SK-N-SH (cell line): ENCODE results near the gene FAM47E.

ENCODE experiments used
- EP300 ChIP-seq, 2 experiments: IDR thresholded peaks; 2 replicates each; pipeline versions ENCODE4 v1.4.0 to v1.6.1; 2012; ENCODE audit warnings: borderline replicate concordance in 1 of 2, low read depth in 1 of 2, low read length in 1 of 2
- FOSL2 ChIP-seq: IDR thresholded peaks from 2 replicates; pipeline ENCODE4 v1.4.0; 2012; ENCODE audit warnings: low read depth, mild to moderate bottlenecking, moderate library complexity, borderline replicate concordance
- FOXJ3 ChIP-seq: sonication (generic); formaldehyde crosslinking; IDR thresholded peaks from 2 replicates; pipeline ENCODE4 v1.5.1; 2020; ENCODE audit warnings: mild to moderate bottlenecking, missing genetic modification reagents
- GABPA ChIP-seq: IDR thresholded peaks from 2 replicates; pipeline ENCODE4 v1.4.0; 2012; ENCODE audit warnings: low read depth, mild to moderate bottlenecking
- MXI1 ChIP-seq: IDR thresholded peaks from 2 replicates; pipeline ENCODE4 v1.6.1; 2012; ENCODE audit warnings: mild to moderate bottlenecking, low read depth, low read length, improper control_type of control experiment
- POLR2AphosphoS5 ChIP-seq: IDR thresholded peaks from 2 replicates; pipeline ENCODE4 v1.6.1; 2012; ENCODE audit warnings: low read depth, low read length
- RAD21 ChIP-seq: IDR thresholded peaks from 2 replicates; pipeline ENCODE4 v1.6.1; 2012; ENCODE audit warnings: mild to moderate bottlenecking, low read length
- SMC3 ChIP-seq: IDR thresholded peaks from 2 replicates; pipeline ENCODE4 v1.6.1; 2012; ENCODE audit warnings: low read depth, low read length, improper control_type of control experiment
- TAF1 ChIP-seq: IDR thresholded peaks from 2 replicates; pipeline ENCODE4 v1.6.1; 2012; ENCODE audit warnings: low read depth, mild to moderate bottlenecking, low read length, moderate library complexity, borderline replicate concordance
- TEAD4 ChIP-seq: IDR thresholded peaks from 2 replicates; pipeline ENCODE4 v1.4.0; 2012; ENCODE audit warnings: mild to moderate bottlenecking, borderline replicate concordance; ENCODE audit not compliant: insufficient read depth
- YY1 ChIP-seq: IDR thresholded peaks from 2 replicates; pipeline ENCODE4 v1.4.0; 2012; ENCODE audit warnings: low read depth, mild to moderate bottlenecking
- TF ChIP-seq, protein P1 (sequence below): fragments of 200-600 bp; sonication (generic); IDR thresholded peaks from 2 replicates; pipeline ENCODE4 v1.6.1; 2017; ENCODE audit warnings: antibody characterized with exemption, mild to moderate bottlenecking, moderate library complexity
- TF ChIP-seq, protein P2 (sequence below): IDR thresholded peaks from 2 replicates; pipeline ENCODE4 v1.4.0; 2012; ENCODE audit warnings: low read depth
- TF ChIP-seq, protein P3 (sequence below): IDR thresholded peaks from 2 replicates; pipeline ENCODE4 v1.6.1; 2012; ENCODE audit warnings: mild to moderate bottlenecking, low read depth, low read length, moderate library complexity

DNA sequence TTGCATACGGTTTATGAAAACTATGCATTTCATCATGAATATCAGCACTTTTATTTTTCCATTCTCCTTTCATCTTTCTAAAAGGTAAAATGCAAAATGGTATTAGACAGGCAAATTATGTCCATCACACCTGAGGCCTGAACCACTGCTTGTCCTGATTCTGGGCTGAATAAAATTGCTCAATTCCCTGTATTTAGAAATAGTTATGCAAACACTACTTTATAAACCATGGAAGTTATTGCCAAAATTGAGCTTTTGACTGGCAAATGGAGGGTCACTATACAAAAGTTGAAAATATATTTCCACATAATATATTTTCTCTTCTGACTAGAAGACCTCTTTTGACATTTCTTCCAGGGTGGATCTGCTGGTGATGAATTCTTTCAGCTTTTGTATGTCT, 21.1 kb downstream of the FAM47E start:
- TF ChIP-seq, protein P1, sequence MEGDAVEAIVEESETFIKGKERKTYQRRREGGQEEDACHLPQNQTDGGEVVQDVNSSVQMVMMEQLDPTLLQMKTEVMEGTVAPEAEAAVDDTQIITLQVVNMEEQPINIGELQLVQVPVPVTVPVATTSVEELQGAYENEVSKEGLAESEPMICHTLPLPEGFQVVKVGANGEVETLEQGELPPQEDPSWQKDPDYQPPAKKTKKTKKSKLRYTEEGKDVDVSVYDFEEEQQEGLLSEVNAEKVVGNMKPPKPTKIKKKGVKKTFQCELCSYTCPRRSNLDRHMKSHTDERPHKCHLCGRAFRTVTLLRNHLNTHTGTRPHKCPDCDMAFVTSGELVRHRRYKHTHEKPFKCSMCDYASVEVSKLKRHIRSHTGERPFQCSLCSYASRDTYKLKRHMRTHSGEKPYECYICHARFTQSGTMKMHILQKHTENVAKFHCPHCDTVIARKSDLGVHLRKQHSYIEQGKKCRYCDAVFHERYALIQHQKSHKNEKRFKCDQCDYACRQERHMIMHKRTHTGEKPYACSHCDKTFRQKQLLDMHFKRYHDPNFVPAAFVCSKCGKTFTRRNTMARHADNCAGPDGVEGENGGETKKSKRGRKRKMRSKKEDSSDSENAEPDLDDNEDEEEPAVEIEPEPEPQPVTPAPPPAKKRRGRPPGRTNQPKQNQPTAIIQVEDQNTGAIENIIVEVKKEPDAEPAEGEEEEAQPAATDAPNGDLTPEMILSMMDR: no peak
- no peak for TF ChIP-seq RAD21
- no peak for TF ChIP-seq EP300 (IDR thresholded peaks at IDR 0.05; ENCODE audit: borderline replicate concordance in 1 of 2, low read depth in 1 of 2, low read length in 1 of 2)
- TF ChIP-seq FOSL2: no peak
- TF ChIP-seq, protein P2, sequence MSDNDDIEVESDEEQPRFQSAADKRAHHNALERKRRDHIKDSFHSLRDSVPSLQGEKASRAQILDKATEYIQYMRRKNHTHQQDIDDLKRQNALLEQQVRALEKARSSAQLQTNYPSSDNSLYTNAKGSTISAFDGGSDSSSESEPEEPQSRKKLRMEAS: no peak
- TF ChIP-seq, protein P3, sequence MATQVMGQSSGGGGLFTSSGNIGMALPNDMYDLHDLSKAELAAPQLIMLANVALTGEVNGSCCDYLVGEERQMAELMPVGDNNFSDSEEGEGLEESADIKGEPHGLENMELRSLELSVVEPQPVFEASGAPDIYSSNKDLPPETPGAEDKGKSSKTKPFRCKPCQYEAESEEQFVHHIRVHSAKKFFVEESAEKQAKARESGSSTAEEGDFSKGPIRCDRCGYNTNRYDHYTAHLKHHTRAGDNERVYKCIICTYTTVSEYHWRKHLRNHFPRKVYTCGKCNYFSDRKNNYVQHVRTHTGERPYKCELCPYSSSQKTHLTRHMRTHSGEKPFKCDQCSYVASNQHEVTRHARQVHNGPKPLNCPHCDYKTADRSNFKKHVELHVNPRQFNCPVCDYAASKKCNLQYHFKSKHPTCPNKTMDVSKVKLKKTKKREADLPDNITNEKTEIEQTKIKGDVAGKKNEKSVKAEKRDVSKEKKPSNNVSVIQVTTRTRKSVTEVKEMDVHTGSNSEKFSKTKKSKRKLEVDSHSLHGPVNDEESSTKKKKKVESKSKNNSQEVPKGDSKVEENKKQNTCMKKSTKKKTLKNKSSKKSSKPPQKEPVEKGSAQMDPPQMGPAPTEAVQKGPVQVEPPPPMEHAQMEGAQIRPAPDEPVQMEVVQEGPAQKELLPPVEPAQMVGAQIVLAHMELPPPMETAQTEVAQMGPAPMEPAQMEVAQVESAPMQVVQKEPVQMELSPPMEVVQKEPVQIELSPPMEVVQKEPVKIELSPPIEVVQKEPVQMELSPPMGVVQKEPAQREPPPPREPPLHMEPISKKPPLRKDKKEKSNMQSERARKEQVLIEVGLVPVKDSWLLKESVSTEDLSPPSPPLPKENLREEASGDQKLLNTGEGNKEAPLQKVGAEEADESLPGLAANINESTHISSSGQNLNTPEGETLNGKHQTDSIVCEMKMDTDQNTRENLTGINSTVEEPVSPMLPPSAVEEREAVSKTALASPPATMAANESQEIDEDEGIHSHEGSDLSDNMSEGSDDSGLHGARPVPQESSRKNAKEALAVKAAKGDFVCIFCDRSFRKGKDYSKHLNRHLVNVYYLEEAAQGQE: no peak
- no peak for TF ChIP-seq GABPA
- no peak for TF ChIP-seq SMC3
- no peak for TF ChIP-seq YY1
- TF ChIP-seq POLR2AphosphoS5: no peak
- TF ChIP-seq TAF1: no peak
- TF ChIP-seq TEAD4: no peak
- no peak for TF ChIP-seq FOXJ3 (CRISPR knock-in tag)
- no peak for TF ChIP-seq MXI1
